NT2/D1 (cell line): ENCODE data around the gene GEN1.

ENCODE experiments used
- DNase-seq: peaks from one replicate; pipeline ENCODE4 v3.0.0-alpha.2; 2011; ENCODE audit warnings: low read depth, low spot score
- H3K27me3 ChIP-seq: 2 replicates; pipeline ENCODE4 v1.6.0; 2011; ENCODE audit warnings: mild to moderate bottlenecking; ENCODE audit not compliant: insufficient read length, insufficient read depth
- H3K36me3 ChIP-seq: 2 replicates; pipeline ENCODE4 v1.6.1; 2011; ENCODE audit warnings: mild to moderate bottlenecking, low read length, mixed read lengths; ENCODE audit not compliant: insufficient read depth, insufficient read length
- H3K4me1 ChIP-seq: 2 replicates; pipeline ENCODE4 v1.5.1; 2011; ENCODE audit not compliant: insufficient read depth, insufficient read length
- H3K4me3 ChIP-seq: 2 replicates; pipeline ENCODE4 v1.5.1; 2011; ENCODE audit warnings: low read depth; ENCODE audit not compliant: insufficient read length
- H3K9ac ChIP-seq: 2 replicates; pipeline ENCODE4 v1.6.0; 2011; ENCODE audit warnings: low read depth; ENCODE audit not compliant: insufficient read length
- H3K9me3 ChIP-seq: 2 replicates; pipeline ENCODE4 v1.5.1; 2011; ENCODE audit warnings: mild to moderate bottlenecking, low read length; ENCODE audit not compliant: insufficient read depth
- SUZ12 ChIP-seq: IDR thresholded peaks from 2 replicates; pipeline ENCODE4 v1.6.1; 2011; ENCODE audit not compliant: insufficient read length, insufficient read depth; ENCODE audit errors: extremely low read depth
- YY1 ChIP-seq: IDR thresholded peaks from 2 replicates; pipeline ENCODE4 v1.6.1; 2011; ENCODE audit not compliant: insufficient read length, insufficient read depth
- ZNF274 ChIP-seq: IDR thresholded peaks from 2 replicates; pipeline ENCODE4 v1.6.1; 2011; ENCODE audit warnings: mild to moderate bottlenecking, low read depth, low read length

The GEN1 gene

GRCh38 chr2:17717666-17718065, 36.3 kb upstream of the GEN1 start:
- H3K4me1 ChIP-seq: no peaks in the 10 kb centered on the region
- no peaks in the 10 kb centered on the region for H3K9me3 ChIP-seq
- DNase-seq: no peak
- no peak for TF ChIP-seq SUZ12
- TF ChIP-seq ZNF274: no peak
- TF ChIP-seq YY1: no peak
- H3K9ac ChIP-seq: no peak overlapping the region
- H3K4me3 ChIP-seq: no peak overlapping the region
- peaks cover 90% of the 10 kb centered on the region for H3K36me3 ChIP-seq
- no peaks in the 10 kb centered on the region for H3K27me3 ChIP-seq

GRCh38 chr2:17718689-17719088, 35.2 kb upstream of the GEN1 start:
- H3K36me3 ChIP-seq: peaks cover 80% of the 10 kb centered on the region
- no peak for TF ChIP-seq SUZ12
- no peak for TF ChIP-seq YY1
- TF ChIP-seq ZNF274: no peak
- no peak for DNase-seq

GRCh38 chr2:17719562-17720371, 34.2 kb upstream of the GEN1 start:
- H3K4me1 ChIP-seq: no peaks in the 10 kb centered on the region
- TF ChIP-seq ZNF274 (no peak), YY1 (no peak), SUZ12 (no peak)
- peaks cover 79% of the 10 kb centered on the region for H3K36me3 ChIP-seq
- H3K9ac ChIP-seq: no peak overlapping the region
- no peak for DNase-seq
- H3K4me3 ChIP-seq: no peak overlapping the region
- H3K27me3 ChIP-seq: no peaks in the 10 kb centered on the region
- no peaks in the 10 kb centered on the region for H3K9me3 ChIP-seq

More at GRCh38 chr2:17718689-17719088, 35.2 kb upstream of the GEN1 start:
- H3K9ac ChIP-seq: no peak overlapping the region
- no peaks in the 10 kb centered on the region for H3K4me1 ChIP-seq
- no peaks in the 10 kb centered on the region for H3K9me3 ChIP-seq
- no peaks in the 10 kb centered on the region for H3K27me3 ChIP-seq
- H3K4me3 ChIP-seq: no peak overlapping the region

GRCh38 chr2:17728210-17728609, 25.7 kb upstream of the GEN1 start:
- H3K9me3 ChIP-seq: no peaks in the 10 kb centered on the region

GRCh38 chr2:17729880-17730279, 24.1 kb upstream of the GEN1 start:
- no peaks in the 10 kb centered on the region for H3K4me1 ChIP-seq
- no peak overlapping the region for H3K4me3 ChIP-seq
- peaks cover 74% of the 10 kb centered on the region for H3K36me3 ChIP-seq
- H3K9ac ChIP-seq: no peak overlapping the region
- DNase-seq: no peak
- H3K9me3 ChIP-seq: no peaks in the 10 kb centered on the region
- H3K27me3 ChIP-seq: no peaks in the 10 kb centered on the region
- TF ChIP-seq YY1 (no peak), ZNF274 (no peak), SUZ12 (no peak)

More at GRCh38 chr2:17728210-17728609, 25.7 kb upstream of the GEN1 start:
- peaks cover 72% of the 10 kb centered on the region for H3K36me3 ChIP-seq
- H3K4me3 ChIP-seq: no peak overlapping the region
- TF ChIP-seq ZNF274 (no peak), SUZ12 (no peak), YY1 (no peak)
- no peaks in the 10 kb centered on the region for H3K4me1 ChIP-seq
- no peaks in the 10 kb centered on the region for H3K27me3 ChIP-seq
- H3K9ac ChIP-seq: no peak overlapping the region
- DNase-seq: no peak

GRCh38 chr2:17733599-17733998, 20.3 kb upstream of the GEN1 start:
- Histone ChIP-seq H3K36me3 (peaks cover 82% of the 10 kb centered on the region), H3K4me3 (no peak overlapping the region), H3K9me3 (no peaks in the 10 kb centered on the region), H3K4me1 (no peaks in the 10 kb centered on the region), H3K27me3 (no peaks in the 10 kb centered on the region), H3K9ac (no peak overlapping the region)
- no peak for DNase-seq
- TF ChIP-seq ZNF274 (no peak), SUZ12 (no peak), YY1 (no peak)

- no peaks in the 10 kb centered on the region for H3K27me3 ChIP-seq
- H3K9me3 ChIP-seq: no peaks in the 10 kb centered on the region
- no peaks in the 10 kb centered on the region for H3K4me1 ChIP-seq
- TF ChIP-seq SUZ12 (no peak), YY1 (no peak), ZNF274 (no peak)
- no peak for DNase-seq
- no peak overlapping the region for H3K4me3 ChIP-seq
- no peak overlapping the region for H3K9ac ChIP-seq
- peaks cover 77% of the 10 kb centered on the region for H3K36me3 ChIP-seq
Observed at GRCh38 chr2:17735864-17736263, 18.1 kb upstream of the GEN1 start.

- TF ChIP-seq YY1 (no peak), ZNF274 (no peak), SUZ12 (no peak)
- H3K9me3 ChIP-seq: no peaks in the 10 kb centered on the region
- no peaks in the 10 kb centered on the region for H3K27me3 ChIP-seq
- H3K36me3 ChIP-seq: peaks cover 76% of the 10 kb centered on the region
- no peaks in the 10 kb centered on the region for H3K4me1 ChIP-seq
- H3K9ac ChIP-seq: no peak overlapping the region
- no peak for DNase-seq
- H3K4me3 ChIP-seq: no peak overlapping the region
Observed at GRCh38 chr2:17736989-17737388, 16.9 kb upstream of the GEN1 start.
